NCI-H1092 (cell line): ENCODE data around the gene TEX13C.
"Not testable (repeated sequence)": the region's sequence is repeated elsewhere in the genome, so short reads cannot be mapped to it uniquely, and the experiment has no call there.

Experiments used
- DNase-seq: peaks from one replicate; lab custom pipeline; 2025; lab: John Stamatoyannopoulos, UW

Gene TEX13C

DNA sequence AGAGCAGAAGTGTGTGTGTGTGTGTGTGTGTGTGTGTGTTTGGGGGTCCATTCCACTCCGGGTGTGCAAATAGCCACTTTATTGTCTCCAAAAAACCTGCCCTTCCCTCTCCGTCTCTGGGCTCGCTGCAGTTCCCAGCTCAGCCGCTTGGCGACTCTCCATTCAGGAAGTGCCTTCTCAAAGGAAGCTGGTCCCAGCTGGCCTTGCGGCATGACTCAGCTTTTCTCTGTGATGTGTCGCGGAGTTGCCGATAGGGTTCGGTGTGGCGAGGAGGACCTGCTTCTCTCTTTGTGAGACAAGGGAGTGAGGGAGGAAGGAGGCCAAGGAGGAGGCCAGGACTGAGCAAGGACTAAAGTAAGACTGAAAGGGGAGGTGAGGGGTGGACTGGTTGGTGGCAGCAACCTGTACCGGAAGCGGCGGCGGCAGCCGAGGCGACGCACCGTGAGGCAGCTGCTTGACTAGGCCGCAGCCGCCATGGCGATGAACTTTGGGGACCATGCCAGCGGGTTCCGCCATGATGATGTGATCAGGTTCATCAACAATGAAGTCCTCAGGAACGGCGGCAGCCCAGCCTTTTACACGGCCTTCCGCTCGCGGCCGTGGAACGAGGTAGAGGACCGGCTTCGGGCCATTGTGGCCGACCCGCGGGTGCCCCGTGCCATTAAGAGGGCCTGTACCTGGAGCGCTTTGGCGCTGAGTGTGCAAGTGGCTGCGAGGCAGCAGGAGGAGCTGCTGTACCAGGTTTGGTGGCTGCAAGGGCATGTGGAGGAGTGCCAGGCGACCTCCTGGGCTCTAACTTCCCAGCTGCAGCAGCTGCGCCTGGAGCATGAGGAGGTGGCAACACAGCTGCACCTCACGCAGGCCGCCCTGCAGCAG, at the start of gene TEX13C:
Gene TEX13C, plus strand, starts transcription at position 226 of the 876 bp plus-strand sequence. Its CDS starts 249 bp downstream, at position 475.
- no peak for DNase-seq

- DNase-seq = no peak
Measured at GRCh38 chrX:125287282-125287681, 32.4 kb upstream of the TEX13C start.

DNA sequence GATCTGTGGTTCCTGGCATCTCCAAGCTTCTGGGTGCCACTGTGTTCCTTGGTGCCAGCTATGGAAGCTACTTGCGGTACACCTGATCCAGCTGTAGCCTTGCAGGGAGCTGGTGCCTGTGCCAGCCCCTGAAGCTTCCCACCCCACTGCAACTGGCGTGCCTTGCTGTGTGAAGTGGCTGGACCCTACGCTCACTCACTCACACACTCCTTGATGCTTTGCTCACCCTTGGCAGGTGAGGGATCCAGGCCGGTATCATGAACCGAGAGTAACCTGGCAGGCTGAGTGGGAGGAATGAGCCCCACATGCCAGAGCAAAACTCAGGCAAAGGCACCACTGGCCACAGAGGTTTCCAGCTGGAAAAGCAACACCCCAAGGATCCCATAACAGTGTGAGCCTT, 31.3 kb upstream of the TEX13C start:
- no peak for DNase-seq

- DNase-seq = no peak
Measured at GRCh38 chrX:125289209-125289608, 30.5 kb upstream of the TEX13C start.

GRCh38 chrX:125289920-125290319, 29.8 kb upstream of the TEX13C start:
- no peak for DNase-seq

DNA sequence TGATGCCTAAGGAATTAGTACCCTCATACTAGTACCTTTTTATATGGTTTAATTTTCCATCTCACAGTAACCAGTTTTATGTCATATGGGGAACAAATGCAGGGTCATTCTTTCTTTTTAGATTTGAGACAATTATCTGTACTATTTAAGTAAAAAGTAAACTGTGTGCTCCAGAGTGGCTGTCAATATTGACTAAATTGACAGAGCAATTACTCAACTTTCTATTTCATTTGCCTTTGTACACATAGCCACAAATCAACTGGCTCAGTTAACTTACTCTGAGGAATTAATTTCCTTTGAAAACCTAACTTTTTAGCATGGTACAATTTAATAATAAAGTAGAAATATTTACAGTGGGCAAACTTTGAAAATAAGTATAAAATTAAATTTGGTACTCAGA, 28.5 kb upstream of the TEX13C start:
- no peak for DNase-seq

DNA sequence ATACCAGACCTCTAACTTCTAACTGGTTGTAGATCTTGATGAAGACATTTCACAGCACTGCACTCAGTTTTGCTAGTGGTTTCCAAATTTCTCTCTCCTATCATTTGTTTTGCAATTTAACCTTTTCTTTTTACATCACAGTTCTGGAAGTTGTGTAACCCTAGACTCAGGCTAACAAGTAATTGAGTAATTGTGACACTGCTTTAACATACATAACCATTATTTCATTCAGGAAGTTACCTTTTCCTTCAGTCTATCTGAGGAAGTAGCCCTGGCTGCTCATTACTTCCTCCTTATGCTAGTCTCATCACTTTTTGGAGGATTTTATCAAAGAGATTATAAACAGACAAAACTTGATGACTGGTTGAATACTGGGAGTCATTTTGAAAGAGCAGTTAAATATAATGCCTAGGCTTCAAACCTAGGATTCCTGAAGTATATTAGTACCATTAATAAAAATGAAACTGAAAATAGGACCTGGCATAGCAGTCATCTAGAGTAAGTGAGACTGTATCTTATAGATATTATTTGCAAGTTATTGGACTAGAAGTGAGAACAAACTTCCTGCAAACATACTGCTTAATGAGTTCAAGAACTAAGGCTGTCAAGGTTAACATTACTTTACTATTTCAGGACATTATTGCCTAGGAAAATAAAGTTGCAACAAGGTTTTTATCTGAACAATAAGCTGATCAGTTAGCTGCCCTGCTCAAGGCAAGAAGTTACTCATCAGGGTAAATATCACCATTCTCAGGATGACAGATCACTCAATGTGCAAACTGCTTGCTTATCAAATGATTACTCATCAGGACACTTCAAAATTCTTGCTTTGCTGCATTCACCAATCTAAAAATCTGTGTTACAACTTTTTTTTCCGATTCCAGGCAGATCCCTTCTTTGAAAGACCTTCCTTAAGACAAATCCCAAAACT, 25.6 kb upstream of the TEX13C start:
- DNase-seq = no peak

- DNase-seq = no peak
Measured at GRCh38 chrX:125295337-125295736, 24.3 kb upstream of the TEX13C start.

- no peak for DNase-seq
Measured at GRCh38 chrX:125298871-125299270, 20.8 kb upstream of the TEX13C start.

GRCh38 chrX:125306335-125306866, 13.3 kb upstream of the TEX13C start:
- DNase-seq = no peak

DNA sequence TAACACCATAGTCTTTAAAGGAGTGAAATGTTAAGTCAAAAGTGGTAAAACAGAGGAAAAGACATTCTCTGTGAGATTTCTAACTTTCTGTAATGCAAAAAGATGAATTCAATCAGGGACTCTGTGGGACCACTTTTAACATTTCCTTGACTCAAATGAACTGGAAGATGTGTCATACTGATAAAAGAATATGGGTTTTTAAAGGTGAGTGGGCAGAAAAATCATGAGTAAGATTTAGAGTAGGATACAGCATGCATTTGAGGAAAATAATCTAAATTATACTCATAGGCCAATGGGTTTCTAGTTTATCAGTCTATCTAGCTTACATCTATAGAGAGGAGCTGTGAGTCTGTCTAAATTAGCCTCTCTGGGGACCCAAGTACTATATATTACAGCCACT, 11.0 kb upstream of the TEX13C start:
- DNase-seq = no peak

- DNase-seq = not testable (repeated sequence)
Measured at GRCh38 chrX:125319166-125319565, 505 bp upstream of the TEX13C start.

DNA sequence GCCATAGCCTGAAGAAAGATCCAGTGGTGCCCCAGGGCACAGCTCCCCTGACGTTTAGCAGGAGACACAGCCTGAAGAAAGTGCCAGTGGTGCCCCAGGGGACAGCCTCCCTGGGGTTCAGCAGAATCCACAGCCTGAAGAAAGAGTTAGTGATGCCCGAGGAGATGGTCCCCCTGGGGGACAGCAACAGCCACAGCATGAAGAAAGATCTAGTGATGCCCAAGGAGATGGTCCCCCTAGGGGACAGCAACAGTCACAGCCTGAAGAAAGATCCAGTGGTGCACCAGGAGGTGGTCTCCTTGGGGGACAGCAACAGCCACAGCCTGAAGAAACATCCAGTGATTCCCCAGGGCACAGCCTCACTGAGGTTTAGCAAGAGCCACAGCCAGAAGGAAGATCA, 2.8 kb downstream of the TEX13C start:
- DNase-seq = no peak

DNA sequence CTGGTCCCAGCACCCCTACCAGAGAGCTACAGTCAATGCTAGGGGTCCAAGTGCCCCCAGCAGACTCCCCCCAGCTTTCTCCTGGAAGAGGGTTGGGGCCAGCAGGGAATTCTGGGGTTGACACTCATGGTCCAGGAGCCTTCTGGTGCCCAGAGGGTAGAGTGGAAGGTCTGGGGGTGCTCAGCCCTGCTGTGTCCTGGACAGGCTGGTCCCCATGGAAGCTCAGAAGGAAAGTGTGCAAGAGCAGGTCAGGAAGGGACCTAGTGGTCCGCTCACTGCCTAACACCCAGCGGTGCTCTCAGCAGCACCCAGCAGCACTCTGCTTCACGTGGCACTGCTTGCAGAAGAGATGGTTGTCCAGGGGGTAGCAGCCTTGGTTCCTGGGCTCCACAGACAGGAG, 6.9 kb downstream of the TEX13C start:
- DNase-seq = no peak

DNA sequence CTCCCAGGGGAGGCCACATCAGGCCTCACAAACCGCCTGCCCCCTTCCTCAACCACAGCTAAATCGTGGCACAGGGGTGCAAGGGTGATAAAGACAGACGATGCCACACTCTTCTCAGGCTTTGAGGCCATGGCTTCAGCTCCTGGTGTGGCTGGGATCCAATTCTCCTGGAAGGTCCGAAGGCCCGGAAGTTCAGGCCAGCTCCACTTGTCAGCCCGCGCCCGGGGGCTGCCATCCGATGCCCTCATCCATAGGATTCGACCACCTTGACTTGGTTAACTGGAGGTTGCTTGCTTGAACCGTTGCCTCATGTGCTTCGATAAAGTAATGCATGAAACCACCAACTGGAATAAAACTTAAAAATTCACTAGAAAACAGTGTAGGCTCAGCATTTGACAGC, 8.2 kb downstream of the TEX13C start:
- DNase-seq = no peak

DNA sequence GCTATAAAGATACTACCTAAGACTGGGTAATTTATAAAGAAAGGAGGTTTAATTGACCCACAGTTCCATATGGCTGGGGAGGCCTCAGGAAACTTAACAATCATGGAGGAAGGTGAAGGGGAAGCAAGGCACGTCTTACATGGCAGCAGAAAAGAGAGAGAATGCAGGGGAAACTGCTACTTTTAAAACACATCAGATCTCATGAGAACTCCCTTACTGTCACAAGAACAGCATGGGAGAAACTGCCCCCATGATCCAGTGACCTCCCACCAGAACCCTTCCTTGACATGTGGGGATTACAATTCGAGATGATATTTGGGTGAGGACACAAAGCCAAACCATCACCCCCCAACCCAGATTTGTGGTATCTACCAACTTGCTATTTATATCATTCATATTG, 13.9 kb downstream of the TEX13C start:
- no peak for DNase-seq

DNA sequence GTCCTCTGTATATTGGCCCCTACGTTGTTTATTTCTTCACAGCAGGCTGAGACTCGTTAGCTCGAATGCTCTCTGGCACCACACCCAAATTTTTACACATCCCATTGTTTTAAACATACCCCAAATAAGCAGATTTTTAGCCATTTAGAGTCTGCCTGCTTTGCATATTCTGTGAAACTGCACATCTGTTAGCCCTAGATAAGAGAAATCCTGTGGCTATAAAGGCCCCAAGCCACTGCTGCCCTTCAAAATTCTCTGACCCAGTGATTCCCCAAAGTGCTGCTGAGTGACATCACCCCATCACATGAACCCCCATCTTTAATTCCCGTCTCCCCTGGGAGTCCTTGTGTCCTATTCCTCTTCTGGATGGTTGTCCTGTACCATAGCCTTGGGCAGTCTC, 20.8 kb downstream of the TEX13C start:
- no peak for DNase-seq

- no peak for DNase-seq
Measured at GRCh38 chrX:125374169-125374568, 54.5 kb downstream of the TEX13C start.
